SJSA1 (cell line): ENCODE data around the gene NUCB2. TPM values are rescaled to one million over a fixed set of nuclear protein-coding genes. Genes with fewer than 3 reads are reported as not detected.
"Not testable (repeated sequence)": the region's sequence is repeated elsewhere in the genome, so short reads cannot be mapped to it uniquely, and the experiment has no call there.

Experiments
- DNase-seq, 2 experiments: peaks; one replicate each; pipeline ENCODE4 v3.0.0-alpha.2; 2015 to 2020; ENCODE audit warnings: low spot score in 2 of 2, low read depth in 1 of 2
- H3K27ac ChIP-seq: fragments of 250-450 bp; sonication (Bioruptor Pico); 2 replicates; pipeline ENCODE4 v1.5.1; 2020; ENCODE audit warnings: mild to moderate bottlenecking, moderate library complexity
- H3K27me3 ChIP-seq: fragments of 250-450 bp; sonication (Bioruptor Pico); replicated peaks from 2 replicates; pipeline ENCODE4 v1.5.1; 2020; ENCODE audit warnings: mild to moderate bottlenecking, moderate library complexity
- H3K36me3 ChIP-seq: fragments of 250-450 bp; sonication (Bioruptor Pico); 2 replicates; pipeline ENCODE4 v1.5.1; 2020; ENCODE audit warnings: mild to moderate bottlenecking
- H3K4me1 ChIP-seq: fragments of 250-450 bp; sonication (Bioruptor Pico); replicated peaks from 2 replicates; pipeline ENCODE4 v1.6.1; 2021; ENCODE audit warnings: mild to moderate bottlenecking
- H3K4me3 ChIP-seq: fragments of 250-450 bp; sonication (Bioruptor Pico); 2 replicates; pipeline ENCODE4 v1.5.1; 2020; ENCODE audit warnings: mild to moderate bottlenecking
- H3K9me3 ChIP-seq: fragments of 250-450 bp; sonication (Bioruptor Pico); replicated peaks from 2 replicates; pipeline ENCODE4 v1.5.1; 2020; ENCODE audit warnings: mild to moderate bottlenecking
- total RNA-seq: library from RNA; depleted of rRNA; stranded (reverse); fragments of >200 nt; shearing (Covaris generic); gene quantifications from 2 replicates; pipeline ENCODE4 v1.2.3, GENCODE V29; 2014; rRNA removed

Gene NUCB2
- total RNA-seq, result 129 and 143 TPM in 2 replicates

- peak within 1 kb of the TSS; percentile 80 for H3K27ac ChIP-seq
- DNase-seq, result peak; percentile 98 to 99
- peaks cover 10% of the 10 kb centered on the region for H3K4me1 ChIP-seq
- H3K27me3 ChIP-seq, result no peaks in the 10 kb centered on the region
- 0 out of 2 replicates have a peak, but pooled peaks cover 2% of the 10 kb centered on the region for H3K36me3 ChIP-seq
- peak within 1 kb of the TSS; percentile 75 for H3K4me3 ChIP-seq
- H3K9me3 ChIP-seq, result no peaks in the 10 kb centered on the region
Observed at GRCh38 chr11:17276236-17277023, at the start of gene NUCB2. NUCB2 (plus strand) TSS chr11:17276739; CDS start chr11:17295324, 18,585 bp downstream.

GRCh38 chr11:17228186-17228925, 48.2 kb upstream of the NUCB2 start:
- not testable (repeated sequence) for H3K4me1 ChIP-seq, H3K27me3 ChIP-seq, H3K9me3 ChIP-seq, H3K4me3 ChIP-seq, H3K27ac ChIP-seq, DNase-seq, H3K36me3 ChIP-seq

GRCh38 chr11:17229481-17230152, 46.9 kb upstream of the NUCB2 start:
- Histone ChIP-seq H3K9me3 (no peaks in the 10 kb centered on the region), H3K36me3 (no peaks in the 10 kb centered on the region), H3K27ac (no peak overlapping the region), H3K4me1 (no peaks in the 10 kb centered on the region), H3K27me3 (no peaks in the 10 kb centered on the region), H3K4me3 (no peak overlapping the region)
- no peak for DNase-seq

GRCh38 chr11:17230867-17231851, 45.4 kb upstream of the NUCB2 start:
- Histone ChIP-seq H3K4me1 (no peaks in the 10 kb centered on the region), H3K27me3 (0 out of 2 replicates have a peak, but pooled peaks cover 6% of the 10 kb centered on the region), H3K9me3 (0 out of 2 replicates have a peak, but pooled peaks cover 3% of the 10 kb centered on the region), H3K27ac (no peak overlapping the region), H3K36me3 (no peaks in the 10 kb centered on the region), H3K4me3 (no peak overlapping the region)
- DNase-seq, result no peak

- Histone ChIP-seq H3K4me3 (no peak overlapping the region), H3K9me3 (0 out of 2 replicates have a peak, but pooled peaks cover 3% of the 10 kb centered on the region), H3K27ac (no peak overlapping the region), H3K36me3 (no peaks in the 10 kb centered on the region), H3K4me1 (no peaks in the 10 kb centered on the region), H3K27me3 (peaks cover 6% of the 10 kb centered on the region; the same call in 1 of the 2 replicates)
- no peak for DNase-seq
Observed at GRCh38 chr11:17233101-17233500, 43.4 kb upstream of the NUCB2 start.

- Histone ChIP-seq H3K4me1 (no peaks in the 10 kb centered on the region), H3K27me3 (peaks cover 6% of the 10 kb centered on the region; the same call in 1 of the 2 replicates), H3K4me3 (no peak overlapping the region), H3K27ac (no peak overlapping the region), H3K9me3 (0 out of 2 replicates have a peak, but pooled peaks cover 3% of the 10 kb centered on the region), H3K36me3 (no peaks in the 10 kb centered on the region)
- no peak for DNase-seq
Observed at GRCh38 chr11:17238377-17238776, 38.2 kb upstream of the NUCB2 start.

GRCh38 chr11:17239927-17240326, 36.6 kb upstream of the NUCB2 start:
- not testable (repeated sequence) for H3K4me3 ChIP-seq, H3K36me3 ChIP-seq, H3K27me3 ChIP-seq, H3K4me1 ChIP-seq, H3K27ac ChIP-seq, DNase-seq, H3K9me3 ChIP-seq

- Histone ChIP-seq H3K27me3 (no peaks in the 10 kb centered on the region; the same call in 1 of the 2 replicates), H3K4me3 (no peak overlapping the region), H3K27ac (no peak overlapping the region), H3K36me3 (no peaks in the 10 kb centered on the region), H3K4me1 (no peaks in the 10 kb centered on the region), H3K9me3 (no peaks in the 10 kb centered on the region)
- DNase-seq, result no peak
Observed at GRCh38 chr11:17240780-17241179, 35.8 kb upstream of the NUCB2 start.

GRCh38 chr11:17242954-17243353, 33.6 kb upstream of the NUCB2 start:
- H3K36me3 ChIP-seq, DNase-seq, H3K27ac ChIP-seq, H3K4me3 ChIP-seq, H3K9me3 ChIP-seq, H3K27me3 ChIP-seq, H3K4me1 ChIP-seq: not testable (repeated sequence)

- no peak overlapping the region for H3K4me3 ChIP-seq
- H3K4me1 ChIP-seq, result no peaks in the 10 kb centered on the region
Observed at GRCh38 chr11:17244046-17244445, 32.5 kb upstream of the NUCB2 start.

GRCh38 chr11:17250561-17251350, 25.8 kb upstream of the NUCB2 start:
- no peak overlapping the region for H3K27ac ChIP-seq
- no peak for DNase-seq

More at GRCh38 chr11:17244046-17244445, 32.5 kb upstream of the NUCB2 start:
- H3K27me3 ChIP-seq, result no peaks in the 10 kb centered on the region
- DNase-seq, result no peak
- no peaks in the 10 kb centered on the region for H3K9me3 ChIP-seq
- H3K36me3 ChIP-seq, result no peaks in the 10 kb centered on the region
- no peak overlapping the region for H3K27ac ChIP-seq

GRCh38 chr11:17252704-17253103, 23.8 kb upstream of the NUCB2 start:
- no peaks in the 10 kb centered on the region for H3K27me3 ChIP-seq
- DNase-seq, result no peak
- peaks cover 14% of the 10 kb centered on the region for H3K4me1 ChIP-seq
- no peak overlapping the region for H3K4me3 ChIP-seq
- H3K9me3 ChIP-seq, result no peaks in the 10 kb centered on the region
- no peak overlapping the region for H3K27ac ChIP-seq
- no peaks in the 10 kb centered on the region for H3K36me3 ChIP-seq

More at GRCh38 chr11:17250561-17251350, 25.8 kb upstream of the NUCB2 start:
- Histone ChIP-seq H3K36me3 (no peaks in the 10 kb centered on the region), H3K27me3 (no peaks in the 10 kb centered on the region), H3K4me1 (no peaks in the 10 kb centered on the region), H3K4me3 (no peak overlapping the region), H3K9me3 (no peaks in the 10 kb centered on the region)
